Keratinocyte (primary cell): ENCODE measurements around the gene VOPP1. TPM values are rescaled to one million over a fixed set of nuclear protein-coding genes. Genes with fewer than 3 reads are reported as not detected.

Experiments
- DNase-seq: peaks from one replicate; pipeline ENCODE4 v3.0.0-alpha.2; 2011; ENCODE audit warnings: low read depth, missing footprints, low spot score
- FAIRE-seq: peaks from 2 replicates; lab custom pipeline; 2011; peaks lifted over from hg19 to GRCh38; lab: Jason Lieb, UNC
- H2AFZ ChIP-seq: 2 replicates; pipeline ENCODE4 v1.6.0; 2012; ENCODE audit warnings: low read length, control low read depth, inconsistent platforms; ENCODE audit not compliant: control insufficient read depth
- H3K27ac ChIP-seq: 2 replicates; pipeline ENCODE4 v1.5.1; 2011; ENCODE audit warnings: low read length; ENCODE audit not compliant: control insufficient read depth, insufficient read depth
- H3K27me3 ChIP-seq: 3 replicates; pipeline ENCODE4 v1.6.0; 2011; ENCODE audit warnings: low read length; ENCODE audit not compliant: control insufficient read depth, insufficient read depth; ENCODE audit errors: extremely low read depth
- H3K36me3 ChIP-seq, 2 experiments: 2 replicates in 1 of 2; 3 replicates in 1 of 2; pipeline ENCODE4 v1.5.1; 2011; ENCODE audit warnings: low read length in 2 of 2, mild to moderate bottlenecking in 1 of 2; ENCODE audit not compliant: control insufficient read depth in 2 of 2, insufficient read depth in 2 of 2; ENCODE audit errors: extremely low read depth in 1 of 2
- H3K4me1 ChIP-seq: 3 replicates; pipeline ENCODE4 v1.5.1; 2011; ENCODE audit warnings: low read length; ENCODE audit not compliant: control insufficient read depth, insufficient read depth; ENCODE audit errors: extremely low read depth
- H3K4me2 ChIP-seq: 3 replicates; pipeline ENCODE4 v1.6.0; 2011; ENCODE audit warnings: low read depth, low read length; ENCODE audit not compliant: control insufficient read depth, insufficient read depth; ENCODE audit errors: extremely low read depth
- H3K4me3 ChIP-seq, 3 experiments: fragments of 200-600 bp in 1 of 3; sonication (generic) in 1 of 3; 2 replicates in 2 of 3; 3 replicates in 1 of 3; pipeline ENCODE4 v1.5.1; 2011 to 2016; ENCODE audit warnings: low read length in 3 of 3, mild to moderate bottlenecking in 3 of 3, control low read depth in 2 of 3, inconsistent platforms in 1 of 3, low read depth in 1 of 3, mixed read lengths in 1 of 3, mixed run types in 1 of 3, moderate library complexity in 1 of 3; ENCODE audit not compliant: control insufficient read depth in 2 of 3, insufficient read depth in 2 of 3; ENCODE audit errors: extremely low read depth in 1 of 3
- H3K79me2 ChIP-seq: 2 replicates; pipeline ENCODE4 v1.6.0; 2012; ENCODE audit warnings: low read length; ENCODE audit not compliant: control insufficient read depth, insufficient read depth
- H3K9ac ChIP-seq: 3 replicates; pipeline ENCODE4 v1.6.0; 2011; ENCODE audit warnings: low read length; ENCODE audit not compliant: control insufficient read depth, insufficient read depth; ENCODE audit errors: extremely low read depth
- H3K9me1 ChIP-seq: 3 replicates; pipeline ENCODE4 v1.6.0; 2011; ENCODE audit warnings: low read length; ENCODE audit not compliant: control insufficient read depth, insufficient read depth; ENCODE audit errors: extremely low read depth
- H3K9me3 ChIP-seq: 2 replicates; pipeline ENCODE4 v1.5.1; 2012; ENCODE audit warnings: low read depth, low read length; ENCODE audit not compliant: control insufficient read depth
- H4K20me1 ChIP-seq: 3 replicates; pipeline ENCODE4 v1.6.0; 2011; ENCODE audit warnings: low read length; ENCODE audit not compliant: control insufficient read depth, insufficient read depth; ENCODE audit errors: extremely low read depth
- CTCF ChIP-seq, 3 experiments: IDR thresholded peaks in 1 of 3; conservative IDR thresholded peaks in 1 of 3; optimal IDR thresholded peaks in 1 of 3; 2 replicates in 2 of 3; 3 replicates in 1 of 3; pipeline versions ENCODE3 to v1.5.1; 2011; ENCODE audit warnings: low read length in 3 of 3, mild to moderate bottlenecking in 3 of 3, moderate library complexity in 2 of 3, control low read depth in 1 of 3, inconsistent platforms in 1 of 3; ENCODE audit not compliant: insufficient read depth in 2 of 3; ENCODE audit errors: extremely low read depth in 1 of 3
- EZH2 ChIP-seq: IDR thresholded peaks from one replicate; pipeline ENCODE4 v1.6.1; 2012; ENCODE audit warnings: inconsistent platforms, mild to moderate bottlenecking, low read length, moderate library complexity
- dilution Hi-C: fragments of 300-500 bp; cut with MboI; formaldehyde crosslinking; loops from one replicate; pipeline ENCODE4 v1.7.0; 2020; ENCODE audit warnings: low sequenced_read_pairs; ENCODE audit not compliant: extremely low pct_ligation_motif_present
- polyA plus RNA-seq, 5 experiments: library from polyadenylated mRNA; depleted of rRNA in 3 of 5; stranded (reverse) in 3 of 5; stranded (forward) in 1 of 5; unstranded in 1 of 5; fragments of >200 nt; gene quantifications; 1 replicate in 1 of 5; 2 replicates in 3 of 5; 3 replicates in 1 of 5; pipeline versions ENCODE4 v1.2.1 to v1.2.3, GENCODE V29; 2011 to 2012; ENCODE audit warnings: missing spikeins in 2 of 5, low read depth in 1 of 5, low replicate concordance in 1 of 5

VOPP1 gene
- polyA plus RNA-seq, 1 donor (not counting 4 experiments of a cell fraction or from before 2014, with no cell fraction given), result 49.2 TPM

- FAIRE-seq (no peak), DNase-seq (no peak)
- dilution Hi-C loops, result no loop called here
- Histone ChIP-seq H3K4me1 (no peaks in the 10 kb centered on the region), H3K4me2 (no peak overlapping the region), H3K79me2 (no peaks in the 10 kb centered on the region), H4K20me1 (no peaks in the 10 kb centered on the region), H3K9me1 (no peaks in the 10 kb centered on the region), H3K36me3 (peaks cover 0 to 8% of the 10 kb centered on the region in 2 experiments), H3K4me3 (no peak overlapping the region), H3K9me3 (no peaks in the 10 kb centered on the region), H3K27me3 (no peaks in the 10 kb centered on the region), H3K9ac (no peak overlapping the region), H3K27ac (no peak overlapping the region), H2AFZ (no peak overlapping the region)
- TF ChIP-seq EZH2 (no peak), CTCF (optimal IDR thresholded peaks at IDR 0.05 in 1 of 3, IDR thresholded peaks at IDR 0.05 in 1 of 3, conservative IDR thresholded peaks at IDR 0.05 in 1 of 3; ENCODE audit: extremely low read depth in 1 of 3, insufficient read depth in 2 of 3, low read length in 3 of 3) (no peak)
Measured at GRCh38 chr7:55469271-55469681, 103.0 kb downstream of the VOPP1 start.

- peaks cover 0 to 8% of the 10 kb centered on the region in 2 experiments for H3K36me3 ChIP-seq
- no peaks in the 10 kb centered on the region for H4K20me1 ChIP-seq
- DNase-seq (no peak), FAIRE-seq (no peak)
- no peaks in the 10 kb centered on the region for H3K4me1 ChIP-seq
- no peaks in the 10 kb centered on the region for H3K9me3 ChIP-seq
- no peak for TF ChIP-seq EZH2
- TF ChIP-seq CTCF (optimal IDR thresholded peaks at IDR 0.05 in 1 of 3, IDR thresholded peaks at IDR 0.05 in 1 of 3, conservative IDR thresholded peaks at IDR 0.05 in 1 of 3; ENCODE audit: extremely low read depth in 1 of 3, insufficient read depth in 2 of 3, low read length in 3 of 3), result no peak
- no peaks in the 10 kb centered on the region for H3K79me2 ChIP-seq
- H3K9me1 ChIP-seq, result no peaks in the 10 kb centered on the region
- H3K4me3 ChIP-seq, result no peak overlapping the region
- no peak overlapping the region for H3K4me2 ChIP-seq
- H3K9ac ChIP-seq, result no peak overlapping the region
- dilution Hi-C loops, result no loop called here
- H2AFZ ChIP-seq, result no peak overlapping the region
- no peak overlapping the region for H3K27ac ChIP-seq
- no peaks in the 10 kb centered on the region for H3K27me3 ChIP-seq
Measured at GRCh38 chr7:55468495-55468894, 103.8 kb downstream of the VOPP1 start.
